Spleen (tissue), 11 donors: ENCODE measurements around the gene LCP2. TPM values are rescaled to one million over a fixed set of nuclear protein-coding genes. Genes with fewer than 3 reads are reported as not detected.
A peak's percentile ranks its signal among the peaks of the same experiment; 100 is the strongest.

ENCODE experiments used
- DNase-seq: peaks from one replicate; pipeline ENCODE4 v3.0.0-alpha.2; 2020
- H3K27ac ChIP-seq, 8 donors: fragments of 200-600 bp; sonication (generic) in 7 of 8; 1 replicate in 4 of 8; 2 replicates in 4 of 8; pipeline versions ENCODE4 v1.5.0 to v1.8.0; 2016 to 2021; ENCODE audit warnings: inconsistent platforms in 4 of 8, mild to moderate bottlenecking in 4 of 8, moderate library complexity in 1 of 8
- H3K27me3 ChIP-seq, 7 donors: fragments of 200-600 bp; sonication (generic) in 6 of 7; replicated peaks in 1 of 7; 1 replicate in 4 of 7; 2 replicates in 3 of 7; pipeline versions ENCODE4 v1.5.0 to v1.8.0; 2016 to 2021; ENCODE audit warnings: inconsistent platforms in 3 of 7, mild to moderate bottlenecking in 1 of 7
- H3K36me3 ChIP-seq, 6 donors: fragments of 200-600 bp; sonication (generic) in 5 of 6; 1 replicate in 4 of 6; 2 replicates in 2 of 6; pipeline versions ENCODE4 v1.5.0 to v1.8.0; 2016 to 2021; ENCODE audit warnings: inconsistent platforms in 2 of 6
- H3K4me1 ChIP-seq, 6 donors: fragments of 200-600 bp; sonication (generic) in 5 of 6; 1 replicate in 3 of 6; 2 replicates in 3 of 6; pipeline versions ENCODE4 v1.5.0 to v1.8.0; 2016 to 2021; ENCODE audit warnings: inconsistent platforms in 3 of 6
- H3K4me3 ChIP-seq, 8 donors: fragments of 200-600 bp; sonication (generic) in 7 of 8; 1 replicate in 4 of 8; 2 replicates in 4 of 8; pipeline versions ENCODE4 v1.5.0 to v1.8.0; 2016 to 2021; ENCODE audit warnings: inconsistent platforms in 4 of 8, mild to moderate bottlenecking in 4 of 8, moderate library complexity in 2 of 8
- H3K9me3 ChIP-seq, 8 donors: fragments of 200-600 bp; sonication (generic) in 7 of 8; 1 replicate in 4 of 8; 2 replicates in 4 of 8; pipeline versions ENCODE4 v1.5.0 to v1.8.0; 2016 to 2021; ENCODE audit warnings: inconsistent platforms in 4 of 8
- POLR2A ChIP-seq, 3 donors: fragments of 450-650 bp; IDR thresholded peaks; one replicate each; pipeline ENCODE4 v1.5.1; 2017; ENCODE audit warnings: antibody characterized with exemption in 3 of 3, mild to moderate bottlenecking in 1 of 3
- POLR2AphosphoS5 ChIP-seq, 3 donors: sonication (generic); formaldehyde crosslinking; IDR thresholded peaks; one replicate each; pipeline ENCODE4 v1.5.1; 2017; ENCODE audit warnings: antibody characterized with exemption in 3 of 3
- WGBS, 5 donors: extraction: QIAGEN DNeasy Blood & Tissue Kit in 3 of 5; methylation state at CpG; one replicate each; pipeline versions ENCODE4 v1.1.5 to v1.1.7; 2013 to 2018; 5-methylcytosine and 5-hydroxymethylcytosine counted together
- intact Hi-C: fragments of 100-400 bp; cut with DNase I; formaldehyde crosslinking; loops from one replicate; pipeline ENCODE4 v1.15.0; 2023; ENCODE audit warnings: low total_unique reads
- polyA plus RNA-seq, 3 donors: library from polyadenylated mRNA; stranded (reverse); fragments of 200-250 nt; gene quantifications; one replicate each; pipeline ENCODE4 v1.2.1, GENCODE V29; 2013
- total RNA-seq, 7 donors: library from RNA; depleted of rRNA in 3 of 7; stranded (reverse); fragments of >200 nt in 3 of 7; fragmentation: NEBNext Ultra II Directional in 4 of 7; extraction: Animal tissue kit (Norgen Biotek cat#: 25700) in 4 of 7; gene quantifications; one replicate each; pipeline versions ENCODE4 v1.1.0 to v1.2.1, GENCODE V29; 2016 to 2021
- TF ChIP-seq, protein P1 (sequence below), 11 experiments: fragments of 200-600 bp in 7 of 11; fragments of 450-650 bp in 4 of 11; sonication (generic) in 4 of 11; IDR thresholded peaks in 8 of 11; conservative IDR thresholded peaks in 3 of 11; 1 replicate in 7 of 11; 2 replicates in 4 of 11; pipeline versions ENCODE4 v1.4.0 to v1.8.0; 2016 to 2021; ENCODE audit warnings: antibody characterized with exemption in 11 of 11, inconsistent platforms in 4 of 11, mild to moderate bottlenecking in 1 of 11
- donor health status: healthy with polysubstance abuse.
- donor health status: DM: no; HTN: no; CAD: no; lungs with moderate emphysema.
- donor health status: DM: no; HTN: no; CAD: no.
- donor health status: Bipolar disorder and iron deficiency.
- donor health status: healthy.
- donor health status: DM: no; HTN: no; CAD: no.
- donor health status: DM: yes; HTN: yes; CAD: no.

Gene LCP2
- total and polyA plus RNA-seq, 10 donors: 28.3 to 272 (median 214) TPM

DNA sequence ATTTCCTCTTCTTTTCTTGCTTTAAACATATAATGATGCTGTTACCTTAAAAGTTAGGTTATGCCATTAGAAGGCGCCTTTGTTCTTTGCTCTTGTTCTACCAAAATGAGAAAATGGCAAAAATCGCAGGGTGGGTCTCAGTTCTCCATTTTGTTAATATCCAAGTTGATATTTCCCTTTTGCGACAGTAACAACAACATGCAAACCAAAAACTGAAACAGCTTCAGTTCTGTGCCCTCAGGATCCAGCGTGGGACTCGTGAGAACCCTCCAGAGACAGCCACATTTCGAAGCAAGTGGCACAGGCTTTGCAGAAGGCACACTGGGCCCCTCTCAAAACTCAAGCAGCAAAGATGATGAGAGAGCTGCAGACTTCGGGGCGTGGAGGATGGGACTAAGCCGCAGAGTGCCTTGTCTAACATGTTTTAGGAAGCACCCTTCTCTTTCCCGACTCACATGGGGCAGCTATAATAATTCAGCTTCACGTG, 33.0 kb upstream of the LCP2 start:
- TF ChIP-seq, protein P1, sequence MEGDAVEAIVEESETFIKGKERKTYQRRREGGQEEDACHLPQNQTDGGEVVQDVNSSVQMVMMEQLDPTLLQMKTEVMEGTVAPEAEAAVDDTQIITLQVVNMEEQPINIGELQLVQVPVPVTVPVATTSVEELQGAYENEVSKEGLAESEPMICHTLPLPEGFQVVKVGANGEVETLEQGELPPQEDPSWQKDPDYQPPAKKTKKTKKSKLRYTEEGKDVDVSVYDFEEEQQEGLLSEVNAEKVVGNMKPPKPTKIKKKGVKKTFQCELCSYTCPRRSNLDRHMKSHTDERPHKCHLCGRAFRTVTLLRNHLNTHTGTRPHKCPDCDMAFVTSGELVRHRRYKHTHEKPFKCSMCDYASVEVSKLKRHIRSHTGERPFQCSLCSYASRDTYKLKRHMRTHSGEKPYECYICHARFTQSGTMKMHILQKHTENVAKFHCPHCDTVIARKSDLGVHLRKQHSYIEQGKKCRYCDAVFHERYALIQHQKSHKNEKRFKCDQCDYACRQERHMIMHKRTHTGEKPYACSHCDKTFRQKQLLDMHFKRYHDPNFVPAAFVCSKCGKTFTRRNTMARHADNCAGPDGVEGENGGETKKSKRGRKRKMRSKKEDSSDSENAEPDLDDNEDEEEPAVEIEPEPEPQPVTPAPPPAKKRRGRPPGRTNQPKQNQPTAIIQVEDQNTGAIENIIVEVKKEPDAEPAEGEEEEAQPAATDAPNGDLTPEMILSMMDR (IDR thresholded peaks at IDR 0.05 in 8 of 11, conservative IDR thresholded peaks at IDR 0.05 in 3 of 11): no peak
- TF ChIP-seq POLR2A (IDR thresholded peaks at IDR 0.05) (no peak), POLR2AphosphoS5 (IDR thresholded peaks at IDR 0.05) (no peak)
- H3K27ac ChIP-seq: peak overlapping the region; percentile 79 to 95 (median 86)
- H3K9me3 ChIP-seq: no peaks in the 10 kb centered on the region
- H3K4me1 ChIP-seq: peaks cover 49 to 99% (median 91%) of the 10 kb centered on the region in 6 donors
- 19 to 41% (median 34%) methylated on average over 11 of the region's 11 CpGs for WGBS, 5 donors
- intact Hi-C loops: no loop called here
- no peaks in the 10 kb centered on the region for H3K36me3 ChIP-seq
- DNase-seq: no peak
- H3K27me3 ChIP-seq: no peaks in the 10 kb centered on the region
- H3K4me3 ChIP-seq: peak overlapping the region in 3 of 8 donors; percentile 10 to 59 (median 10)

DNA sequence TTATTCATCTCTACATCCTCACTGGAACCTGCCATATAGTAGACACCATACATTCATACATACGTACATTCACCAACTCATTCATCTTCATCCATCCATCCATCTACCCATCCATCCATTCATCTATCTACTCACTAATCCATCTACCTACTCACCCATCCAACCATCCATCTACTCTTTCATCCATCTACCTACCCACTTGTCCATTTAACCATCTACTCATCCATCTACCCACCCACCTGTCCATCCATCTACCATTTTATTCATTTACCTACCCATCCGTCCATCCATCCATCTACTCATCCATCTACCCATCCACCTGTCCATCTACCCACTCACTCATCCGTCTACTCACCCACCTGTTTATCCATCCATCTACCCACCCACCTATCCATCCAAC, 31.9 kb upstream of the LCP2 start:
- H3K27ac ChIP-seq: peak overlapping the region in 6 of 8 donors; percentile 79 to 95 (median 88)
- H3K4me1 ChIP-seq: peaks cover 46 to 88% (median 80%) of the 10 kb centered on the region in 6 donors
- intact Hi-C loops: no loop called here
- TF ChIP-seq POLR2AphosphoS5 (IDR thresholded peaks at IDR 0.05): no peak
- no peak for TF ChIP-seq POLR2A (IDR thresholded peaks at IDR 0.05)
- TF ChIP-seq, protein P1 (IDR thresholded peaks at IDR 0.05 in 8 of 11, conservative IDR thresholded peaks at IDR 0.05 in 3 of 11): no peak
- no peaks in the 10 kb centered on the region for H3K36me3 ChIP-seq
- 66 to 98% (median 86%) methylated on average over 3 of the region's 3 CpGs for WGBS, 5 donors
- peak overlapping the region in 1 of 8 donors; percentile 59 for H3K4me3 ChIP-seq
- no peak for DNase-seq
- H3K9me3 ChIP-seq: no peaks in the 10 kb centered on the region
- H3K27me3 ChIP-seq: no peaks in the 10 kb centered on the region

- no peaks in the 10 kb centered on the region for H3K9me3 ChIP-seq
- H3K27me3 ChIP-seq: no peaks in the 10 kb centered on the region
- WGBS, 5 donors: 44 to 71% (median 68%) methylated on average over 2 of the region's 2 CpGs
- no peaks in the 10 kb centered on the region for H3K36me3 ChIP-seq
- H3K4me1 ChIP-seq: peaks cover 30 to 71% (median 63%) of the 10 kb centered on the region in 6 donors
- peak overlapping the region in 5 of 8 donors; percentile 5 to 95 (median 65) for H3K27ac ChIP-seq
- DNase-seq: no peak
- intact Hi-C loops: no loop called here
- TF ChIP-seq, protein P1 (IDR thresholded peaks at IDR 0.05 in 8 of 11, conservative IDR thresholded peaks at IDR 0.05 in 3 of 11): no peak
- TF ChIP-seq POLR2A (IDR thresholded peaks at IDR 0.05) (no peak), POLR2AphosphoS5 (IDR thresholded peaks at IDR 0.05) (no peak)
- H3K4me3 ChIP-seq: peak overlapping the region in 1 of 8 donors; percentile 20
Observed at GRCh38 chr5:170327829-170328228, 30.3 kb upstream of the LCP2 start.

GRCh38 chr5:170327168-170327567, 29.6 kb upstream of the LCP2 start:
- no peaks in the 10 kb centered on the region for H3K9me3 ChIP-seq
- H3K4me1 ChIP-seq: peaks cover 23 to 65% (median 57%) of the 10 kb centered on the region in 6 donors
- peak overlapping the region in 5 of 8 donors; percentile 5 to 95 (median 65) for H3K27ac ChIP-seq
- 32 to 42% (median 38%) methylated on average over 4 of the region's 4 CpGs for WGBS, 5 donors
- H3K4me3 ChIP-seq: peak overlapping the region in 1 of 8 donors; percentile 20
- H3K27me3 ChIP-seq: no peaks in the 10 kb centered on the region
- intact Hi-C loops: no loop called here
- no peaks in the 10 kb centered on the region for H3K36me3 ChIP-seq
- DNase-seq: no peak
- TF ChIP-seq POLR2AphosphoS5 (IDR thresholded peaks at IDR 0.05): no peak
- TF ChIP-seq, protein P1 (IDR thresholded peaks at IDR 0.05 in 8 of 11, conservative IDR thresholded peaks at IDR 0.05 in 3 of 11): no peak
- TF ChIP-seq POLR2A (IDR thresholded peaks at IDR 0.05): no peak
